Measurements from ENCODE around the gene RPS28.
"Not testable (repeated sequence)": the region's sequence is repeated elsewhere in the genome, so short reads cannot be mapped to it uniquely, and the experiment has no call there.

RPS28 gene

GRCh38 chr19:8321067-8321985 lies at the start of gene RPS28, which contains the start of gene NDUFA7:
RPS28 (plus strand) TSS chr19:8321496; CDS start chr19:8321531, 35 bp downstream.
NDUFA7 (minus strand) TSS chr19:8321375; CDS start chr19:8321358, 17 bp downstream.
- DNase-seq (ENCODE audit: low read depth), result peak; percentile 84
- TF ChIP-seq CTCF (IDR thresholded peaks at IDR 0.05; ENCODE audit: control insufficient read depth, extremely low read depth, insufficient read depth), result 0 out of 2 replicates have a peak, but pooled peaks have one; percentile 18
- H3K4me3 ChIP-seq (ENCODE audit: low read depth, low read length), result peak within 1 kb of the TSS; percentile 94

GRCh38 chr19:8276508-8276907 lies 44.8 kb upstream of the RPS28 start:
- not testable (repeated sequence) for DNase-seq (ENCODE audit: low read depth); H3K4me3 ChIP-seq (ENCODE audit: low read depth, low read length)

- not testable (repeated sequence) for H3K4me3 ChIP-seq (ENCODE audit: low read depth, low read length)
Measured at GRCh38 chr19:8291337-8291736, 30.0 kb upstream of the RPS28 start.

GRCh38 chr19:8302357-8302691 lies 19.0 kb upstream of the RPS28 start:
- DNase-seq (ENCODE audit: low read depth), result no peak
- no peak overlapping the region for H3K4me3 ChIP-seq (ENCODE audit: low read depth, low read length)
- TF ChIP-seq CTCF (IDR thresholded peaks at IDR 0.05; ENCODE audit: control insufficient read depth, extremely low read depth, insufficient read depth), result no peak

More at GRCh38 chr19:8291337-8291736, 30.0 kb upstream of the RPS28 start:
- not testable (repeated sequence) for DNase-seq (ENCODE audit: low read depth)

GRCh38 chr19:8302734-8303133 lies 18.6 kb upstream of the RPS28 start:
- H3K4me3 ChIP-seq (ENCODE audit: low read depth, low read length), result no peak overlapping the region
- no peak for TF ChIP-seq CTCF (IDR thresholded peaks at IDR 0.05; ENCODE audit: control insufficient read depth, extremely low read depth, insufficient read depth)
- no peak for DNase-seq (ENCODE audit: low read depth)

GRCh38 chr19:8304841-8305621 lies 16.3 kb upstream of the RPS28 start:
- TF ChIP-seq CTCF (IDR thresholded peaks at IDR 0.05; ENCODE audit: control insufficient read depth, extremely low read depth, insufficient read depth), result no peak
- DNase-seq (ENCODE audit: low read depth), result no peak
- H3K4me3 ChIP-seq (ENCODE audit: low read depth, low read length), result no peak overlapping the region

GRCh38 chr19:8305798-8306197 lies 15.5 kb upstream of the RPS28 start:
- H3K4me3 ChIP-seq (ENCODE audit: low read depth, low read length), result no peak overlapping the region
- DNase-seq (ENCODE audit: low read depth), result no peak
- no peak for TF ChIP-seq CTCF (IDR thresholded peaks at IDR 0.05; ENCODE audit: control insufficient read depth, extremely low read depth, insufficient read depth)
